Measurements from ENCODE around the gene DCC. TPM values are rescaled to one million over a fixed set of nuclear protein-coding genes. Genes with fewer than 3 reads are reported as not detected.

Gene DCC
- total RNA-seq, 2 donors from 2014 or later: 0.33 TPM; not detected in 1

- H3K27me3 ChIP-seq: peaks cover 0 to 8% of the 10 kb centered on the region in 2 donors
- DNase-seq (no peak), ATAC-seq (no peak)
- no peaks in the 10 kb centered on the region for H3K36me3 ChIP-seq (replicated peaks in 1 of 2; ENCODE audit: insufficient read depth in 1 of 2, low read depth in 2 of 2)
- no peak for TF ChIP-seq POLR2A (IDR thresholded peaks at IDR 0.05)
- no peak for TF ChIP-seq CTCF (IDR thresholded peaks at IDR 0.05)
- H3K9me3 ChIP-seq: no peaks in the 10 kb centered on the region
- H3K4me1 ChIP-seq: peaks cover 14% of the 10 kb centered on the region
- no peak overlapping the region for H3K27ac ChIP-seq
- intact Hi-C loops (cut with DNase I): no loop called here
- WGBS, 2 donors: 2 to 3% methylated on average over 32 of the region's 32 CpGs
- no peak overlapping the region for H3K4me3 ChIP-seq
These were observed 557 bp downstream of the DCC start for GRCh38 chr18:52340406-52341102.

- H3K27me3 ChIP-seq: peaks cover 0 to 8% of the 10 kb centered on the region in 2 donors
- no peak overlapping the region for H3K27ac ChIP-seq
- no peaks in the 10 kb centered on the region for H3K36me3 ChIP-seq (replicated peaks in 1 of 2; ENCODE audit: insufficient read depth in 1 of 2, low read depth in 2 of 2)
- no peak for TF ChIP-seq CTCF (IDR thresholded peaks at IDR 0.05)
- no peak for TF ChIP-seq POLR2A (IDR thresholded peaks at IDR 0.05)
- H3K9me3 ChIP-seq: no peaks in the 10 kb centered on the region
- DNase-seq (no peak), ATAC-seq (no peak)
- 5 to 8% methylated on average over 7 of the region's 7 CpGs for WGBS, 2 donors
- no peak overlapping the region for H3K4me3 ChIP-seq
- intact Hi-C loops (cut with DNase I): no loop called here
- H3K4me1 ChIP-seq: peaks cover 14% of the 10 kb centered on the region
These were observed 1.1 kb downstream of the DCC start for GRCh38 chr18:52341103-52341432.

- 2 to 6% methylated on average over 28 to 45 of the region's 45 CpGs for WGBS, 2 donors
- intact Hi-C loops (cut with DNase I): no loop called here
- ATAC-seq: no peak
- Histone ChIP-seq H3K27me3 (peaks cover 0 to 8% of the 10 kb centered on the region in 2 donors), H3K4me1 (peaks cover 14% of the 10 kb centered on the region), H3K9me3 (no peaks in the 10 kb centered on the region), H3K36me3 (replicated peaks in 1 of 2; ENCODE audit: insufficient read depth in 1 of 2, low read depth in 2 of 2) (no peaks in the 10 kb centered on the region), H3K4me3 (no peak overlapping the region), H3K27ac (no peak overlapping the region)
- DNase-seq: peak in 1 of 4 donors; percentile 16
- TF ChIP-seq POLR2A (IDR thresholded peaks at IDR 0.05) (no peak), CTCF (IDR thresholded peaks at IDR 0.05) (no peak)
These were observed 1.8 kb downstream of the DCC start for GRCh38 chr18:52341608-52342381.

GRCh38 chr18:52342456-52342855 is 2.5 kb downstream of the DCC start:
- Histone ChIP-seq H3K4me3 (no peak overlapping the region), H3K36me3 (replicated peaks in 1 of 2; ENCODE audit: insufficient read depth in 1 of 2, low read depth in 2 of 2) (no peaks in the 10 kb centered on the region), H3K9me3 (no peaks in the 10 kb centered on the region), H3K4me1 (peaks cover 14% of the 10 kb centered on the region), H3K27ac (no peak overlapping the region), H3K27me3 (peaks cover 0 to 8% of the 10 kb centered on the region in 2 donors)
- intact Hi-C loops (cut with DNase I): no loop called here
- DNase-seq (no peak), ATAC-seq (no peak)
- TF ChIP-seq POLR2A (IDR thresholded peaks at IDR 0.05) (no peak), CTCF (IDR thresholded peaks at IDR 0.05) (no peak)
- WGBS, 2 donors: 36 to 43% methylated on average over 6 of the region's 6 CpGs

Measured in body of pancreas (tissue), 4 donors.